ENCODE data around the gene PIH1D1.
"Not testable (repeated sequence)": the region's sequence is repeated elsewhere in the genome, so short reads cannot be mapped to it uniquely, and the experiment has no call there.

PIH1D1 gene

GRCh38 chr19:49481020-49481683, 29.5 kb upstream of the PIH1D1 start:
- FAIRE-seq (no peak), DNase-seq (ENCODE audit: insufficient read length, low spot score) (no peak)

DNA sequence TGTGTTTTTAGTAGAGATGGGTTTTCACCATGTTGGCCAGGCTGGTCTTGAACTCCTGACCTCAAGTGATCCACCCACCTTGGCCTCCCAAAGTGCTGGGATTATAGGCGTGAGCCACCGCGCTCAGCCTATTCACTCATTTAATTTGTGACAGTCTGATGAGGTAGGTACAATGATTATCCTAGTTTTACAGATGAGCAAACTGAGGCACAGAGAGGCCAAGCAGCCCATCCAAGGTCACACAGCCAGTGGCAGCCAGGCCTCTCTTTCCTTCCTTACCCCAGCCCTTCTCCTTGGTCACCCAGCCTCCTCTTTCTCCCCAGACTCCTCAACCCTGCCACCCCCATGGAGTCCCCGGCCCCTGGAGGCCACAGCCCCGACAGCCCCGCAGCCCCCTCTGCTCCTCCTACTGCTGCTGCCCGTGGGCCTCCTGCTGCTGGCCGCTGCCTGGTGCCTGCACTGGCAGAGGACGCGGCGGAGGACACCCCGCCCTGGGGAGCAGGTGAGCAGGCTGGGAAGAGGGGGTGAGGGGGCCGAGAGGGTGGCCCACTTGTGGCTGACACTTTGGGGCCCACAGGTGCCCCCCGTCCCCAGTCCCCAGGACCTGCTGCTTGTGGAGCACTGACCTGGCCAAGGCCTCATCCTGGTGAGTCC, 28.5 kb upstream of the PIH1D1 start:
- DNase-seq (ENCODE audit: insufficient read length, low spot score) (no peak), FAIRE-seq (no peak)

DNA sequence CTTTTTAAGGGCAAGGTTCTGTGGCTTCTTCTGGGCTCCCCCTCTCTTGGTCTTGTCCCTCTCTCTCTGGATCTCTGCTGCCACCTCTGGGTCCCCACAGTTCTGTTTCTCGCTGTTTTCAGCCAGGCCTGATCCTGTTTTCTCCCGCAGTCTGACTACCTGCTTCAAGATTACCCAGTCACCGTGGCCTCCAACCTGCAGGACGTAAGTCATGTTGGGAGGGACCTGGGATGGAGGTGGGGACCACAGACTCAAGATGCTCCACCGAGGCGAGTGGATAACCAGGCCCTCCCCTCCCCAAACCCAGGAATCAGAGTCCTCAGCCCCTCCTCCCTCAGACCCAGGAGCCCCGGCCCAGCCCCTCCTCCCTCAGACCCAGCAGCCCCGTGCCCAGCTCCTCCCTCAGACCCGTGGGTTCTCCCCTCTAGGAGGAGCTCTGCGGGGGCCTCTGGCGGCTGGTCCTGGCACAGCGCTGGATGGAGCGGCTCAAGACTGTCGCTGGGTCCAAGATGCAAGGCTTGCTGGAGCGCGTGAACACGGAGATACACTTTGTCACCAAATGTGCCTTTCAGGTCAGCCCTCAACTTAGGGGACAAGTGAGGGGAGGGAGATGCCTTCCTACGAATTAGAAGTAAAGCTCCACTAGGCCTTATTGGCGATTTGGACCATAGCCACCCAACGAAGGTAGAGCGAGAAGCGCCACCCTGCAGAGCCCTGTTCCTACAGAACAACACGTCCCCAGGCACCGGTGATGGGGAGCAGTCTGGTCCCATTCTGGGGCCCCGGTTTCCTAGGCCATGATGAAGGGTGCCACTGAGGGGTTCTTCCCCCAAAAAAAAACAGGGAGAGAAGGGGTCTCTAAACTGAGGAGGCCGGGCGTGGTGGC, 24.6 kb upstream of the PIH1D1 start:
- DNase-seq (ENCODE audit: insufficient read length, low spot score): no peak

GRCh38 chr19:49475191-49475917, 23.7 kb upstream of the PIH1D1 start:
- DNase-seq (ENCODE audit: insufficient read length, low spot score) (no peak), FAIRE-seq (no peak)

More for the DNA sequence above, 24.6 kb upstream of the PIH1D1 start:
- FAIRE-seq: no peak

DNA sequence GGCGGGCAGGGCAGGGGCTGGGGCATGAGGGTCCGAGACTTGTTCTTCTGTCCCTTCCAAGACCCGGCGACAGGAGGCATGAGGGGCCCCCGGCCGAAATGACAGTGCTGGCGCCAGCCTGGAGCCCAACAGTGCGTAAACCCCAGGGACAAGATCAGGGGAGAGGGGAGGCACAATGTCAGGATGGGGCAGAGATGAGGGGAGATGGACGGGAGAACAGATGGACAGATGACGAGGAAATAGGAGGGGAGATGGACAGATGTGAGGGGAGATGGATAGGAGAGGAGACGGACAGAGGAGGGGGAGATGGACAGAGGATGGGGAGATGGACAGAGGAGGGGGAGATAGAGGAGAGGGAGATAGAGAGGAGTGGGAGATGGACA, 22.9 kb upstream of the PIH1D1 start:
- DNase-seq (ENCODE audit: insufficient read length, low spot score): no peak
- no peak for FAIRE-seq

GRCh38 chr19:49473868-49474541, 22.4 kb upstream of the PIH1D1 start, which contains the start of gene FLT3LG:
TSS of gene FLT3LG (plus strand) at chr19:49474215. CDS start at chr19:49474640, 425 bp downstream.
- FAIRE-seq: peak; percentile 97

GRCh38 chr19:49473501-49473867, 21.9 kb upstream of the PIH1D1 start:
- not testable (repeated sequence) for DNase-seq (ENCODE audit: insufficient read length, low spot score); FAIRE-seq

More at GRCh38 chr19:49473868-49474541, 22.4 kb upstream of the PIH1D1 start, which contains the start of gene FLT3LG:
- peak; percentile 98 for DNase-seq (ENCODE audit: insufficient read length, low spot score)

- FAIRE-seq (no peak), DNase-seq (ENCODE audit: insufficient read length, low spot score) (no peak)
Observed at GRCh38 chr19:49472936-49473335, 21.3 kb upstream of the PIH1D1 start.

DNA sequence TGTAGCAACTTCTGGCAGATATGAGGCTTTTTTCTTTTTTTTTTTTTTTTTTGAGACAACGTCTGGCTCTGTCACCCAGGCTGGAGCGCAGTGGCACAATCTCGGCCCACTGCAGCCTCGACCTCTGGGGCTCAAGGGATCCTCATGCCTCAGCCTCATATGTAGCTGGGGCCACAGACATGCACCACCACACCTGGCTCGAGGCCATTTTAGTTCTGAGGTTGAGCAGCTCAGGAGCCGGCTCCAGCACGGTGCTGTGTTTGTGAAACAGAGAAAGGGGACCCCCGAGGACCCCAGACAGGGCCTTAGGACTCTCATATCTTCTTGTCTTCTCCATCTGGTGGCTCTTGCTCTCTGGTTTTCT, 19.0 kb upstream of the PIH1D1 start:
- no peak for DNase-seq (ENCODE audit: insufficient read length, low spot score)
- FAIRE-seq: no peak

GRCh38 chr19:49469828-49470614, 18.4 kb upstream of the PIH1D1 start:
- DNase-seq (ENCODE audit: insufficient read length, low spot score) (peak; percentile 66), FAIRE-seq (peak; percentile 79)

GRCh38 chr19:49468746-49469447, 17.3 kb upstream of the PIH1D1 start:
- peak; percentile 93 for FAIRE-seq
- DNase-seq (ENCODE audit: insufficient read length, low spot score): peak; percentile 82

DNA sequence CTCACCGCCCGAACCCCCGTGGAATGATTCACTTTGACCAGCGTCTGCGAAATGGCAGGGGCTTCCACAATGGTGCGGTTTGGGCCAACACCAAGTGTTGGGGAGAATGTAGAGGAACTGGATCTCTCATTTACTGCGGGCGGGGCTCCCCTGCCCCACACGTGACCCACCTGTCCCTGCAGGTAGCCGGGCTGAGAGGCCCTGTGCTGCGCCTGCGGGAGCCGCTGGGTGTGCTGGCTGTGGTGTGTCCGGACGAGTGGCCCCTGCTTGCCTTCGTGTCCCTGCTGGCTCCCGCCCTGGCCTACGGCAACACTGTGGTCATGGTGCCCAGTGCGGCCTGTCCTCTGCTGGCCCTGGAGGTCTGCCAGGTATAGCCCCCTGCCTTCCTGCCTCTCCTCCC, 16.6 kb upstream of the PIH1D1 start:
- DNase-seq (ENCODE audit: insufficient read length, low spot score): no peak
- FAIRE-seq: no peak

DNA sequence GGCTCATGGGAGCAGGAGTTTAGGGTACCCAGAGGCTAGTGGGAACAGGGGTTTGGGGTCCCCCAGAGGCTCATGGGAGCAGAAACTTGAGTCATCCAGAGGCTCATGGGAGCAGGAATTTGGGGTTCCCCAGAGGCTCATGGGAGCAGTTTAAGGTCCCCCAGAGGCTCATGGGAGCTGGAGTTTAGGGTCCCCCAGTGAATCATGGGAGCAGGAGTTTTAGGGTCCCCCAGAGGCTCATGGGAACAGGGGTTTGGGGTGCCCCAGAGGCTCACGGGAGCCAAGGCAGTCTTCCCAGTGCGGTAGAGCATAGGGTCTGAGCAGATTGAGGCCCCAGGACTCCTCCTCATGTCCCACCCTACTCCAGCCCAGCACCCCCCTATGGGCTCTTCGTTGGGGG, 13.8 kb upstream of the PIH1D1 start:
- no peak for FAIRE-seq
- DNase-seq (ENCODE audit: insufficient read length, low spot score): no peak

DNA sequence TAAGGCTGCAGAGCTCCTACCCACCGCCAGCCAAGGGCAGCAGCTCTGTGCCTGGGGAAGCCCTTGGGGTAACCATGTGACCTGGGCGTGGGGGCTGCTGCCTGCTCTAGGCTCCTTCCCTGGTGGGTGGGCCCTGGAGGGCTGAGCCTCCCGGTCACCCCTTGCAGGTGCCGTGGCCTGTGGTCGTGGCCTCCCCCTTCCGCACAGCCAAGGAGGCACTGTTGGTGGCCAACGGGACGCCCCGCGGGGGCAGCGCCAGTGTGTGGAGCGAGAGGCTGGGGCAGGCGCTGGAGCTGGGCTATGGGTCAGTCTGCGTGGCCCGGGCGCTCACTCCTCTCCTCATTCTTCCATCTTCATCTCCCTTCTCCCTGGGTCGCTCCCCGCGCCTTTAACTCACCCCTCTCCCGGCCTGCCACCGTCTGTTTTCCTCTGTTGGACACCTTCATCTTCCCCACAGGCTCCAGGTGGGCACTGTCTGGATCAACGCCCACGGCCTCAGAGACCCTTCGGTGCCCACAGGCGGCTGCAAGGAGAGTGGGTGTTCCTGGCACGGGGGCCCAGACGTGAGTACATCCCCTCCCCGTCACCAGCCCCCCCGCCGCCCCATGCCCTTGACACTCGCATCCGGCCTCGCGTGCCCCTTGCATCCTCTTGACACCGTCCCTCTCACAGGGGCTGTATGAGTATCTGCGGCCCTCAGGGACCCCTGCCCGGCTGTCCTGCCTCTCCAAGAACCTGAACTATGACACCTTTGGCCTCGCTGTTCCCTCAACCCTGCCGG, 12.5 kb upstream of the PIH1D1 start:
- FAIRE-seq (no peak), DNase-seq (ENCODE audit: insufficient read length, low spot score) (no peak)

DNA sequence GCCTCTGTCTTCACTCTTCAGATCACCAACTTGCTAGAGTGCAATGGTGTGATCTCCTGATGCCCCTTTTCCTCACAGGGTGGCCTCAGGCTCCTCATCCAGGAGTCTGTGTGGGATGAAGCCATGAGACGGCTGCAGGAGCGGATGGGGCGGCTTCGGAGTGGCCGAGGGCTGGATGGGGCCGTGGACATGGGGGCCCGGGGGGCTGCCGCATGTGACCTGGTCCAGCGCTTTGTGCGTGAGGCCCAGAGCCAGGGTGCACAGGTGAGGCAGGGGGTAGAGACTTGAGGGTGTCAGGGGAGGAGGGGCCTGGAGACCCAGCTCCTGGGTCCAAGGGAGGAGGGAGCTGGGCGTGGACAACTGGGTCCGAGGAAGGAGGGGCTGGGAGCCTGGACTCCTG, 10.9 kb upstream of the PIH1D1 start:
- FAIRE-seq: no peak

GRCh38 chr19:49461656-49462055, 10.0 kb upstream of the PIH1D1 start:
- FAIRE-seq (no peak), DNase-seq (ENCODE audit: insufficient read length, low spot score) (no peak)

More for the DNA sequence above, 10.9 kb upstream of the PIH1D1 start:
- DNase-seq (ENCODE audit: insufficient read length, low spot score): no peak

GRCh38 chr19:49461130-49461529, 9.5 kb upstream of the PIH1D1 start:
- FAIRE-seq; DNase-seq (ENCODE audit: insufficient read length, low spot score): not testable (repeated sequence)

DNA sequence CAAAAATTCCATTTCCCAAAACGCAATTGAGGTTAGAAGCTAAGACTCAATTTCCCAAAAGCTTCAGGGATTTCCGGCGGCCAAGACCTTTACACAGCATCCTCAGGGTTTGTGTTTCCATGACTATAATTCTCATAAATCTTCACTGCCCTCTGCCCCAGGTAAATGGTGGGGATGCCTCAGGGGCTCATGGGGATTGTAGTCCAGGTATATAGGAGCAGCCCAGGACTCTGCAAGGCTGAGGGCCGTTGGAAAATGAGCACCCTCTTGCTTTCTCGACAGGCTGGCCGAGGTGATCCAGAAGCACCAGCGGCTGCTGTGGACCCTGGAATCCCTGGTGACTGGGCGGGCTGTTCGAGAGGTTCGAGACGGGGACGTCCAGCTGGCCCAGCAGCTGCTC, 7.8 kb upstream of the PIH1D1 start:
- FAIRE-seq (no peak), DNase-seq (ENCODE audit: insufficient read length, low spot score) (peak; percentile 1)

Measured in GM19239 (cell line).